PFSK-1 (cell line): ENCODE data around the gene CTDSP1.

Source experiments
- FOXP2 ChIP-seq: optimal IDR thresholded peaks from 2 replicates; pipeline ENCODE3; 2011; ENCODE audit warnings: borderline replicate concordance, control low read depth, inconsistent platforms; ENCODE audit not compliant: insufficient read depth; ENCODE audit errors: extremely low read length, extremely low read depth
- POLR2AphosphoS5 ChIP-seq: IDR thresholded peaks from 2 replicates; pipeline ENCODE4 v1.6.1; 2012; ENCODE audit warnings: low read depth, mild to moderate bottlenecking, control low read depth, low read length, moderate library complexity
- REST ChIP-seq, 2 experiments: IDR thresholded peaks; 2 replicates each; pipeline versions ENCODE4 v1.6.1 to v1.8.0; 2011 to 2012; ENCODE audit warnings: low read depth in 2 of 2, low read length in 2 of 2, control low read depth in 1 of 2, inconsistent platforms in 1 of 2, mild to moderate bottlenecking in 1 of 2, moderate library complexity in 1 of 2; ENCODE audit not compliant: insufficient read depth in 1 of 2
- SIN3A ChIP-seq: IDR thresholded peaks from 2 replicates; pipeline ENCODE4 v1.6.1; 2012; ENCODE audit warnings: mild to moderate bottlenecking, low read length, moderate library complexity, borderline replicate concordance; ENCODE audit not compliant: insufficient read depth
- TAF1 ChIP-seq: IDR thresholded peaks from 2 replicates; pipeline ENCODE4 v1.6.1; 2012; ENCODE audit warnings: low read length, control low read depth, borderline replicate concordance; ENCODE audit not compliant: insufficient read depth

- no peak for TF ChIP-seq SIN3A
- no peak for TF ChIP-seq POLR2AphosphoS5
- TF ChIP-seq REST (IDR thresholded peaks at IDR 0.05; ENCODE audit: insufficient read depth in 1 of 2, low read depth in 2 of 2, low read length in 2 of 2), result no peak
- TF ChIP-seq TAF1, result no peak
- TF ChIP-seq FOXP2, result no peak
These were observed 31.0 kb upstream of the CTDSP1 start for GRCh38 chr2:218368621-218369153.
